Thyroid gland (tissue), 4 donors: Measurements from ENCODE around the gene FBXW5.

Source experiments
- CTCF ChIP-seq, 6 experiments: fragments of 200-600 bp in 3 of 6; fragments of 450-650 bp in 3 of 6; sonication (generic) in 3 of 6; IDR thresholded peaks; one replicate each; pipeline ENCODE4 v1.5.1; 2016 to 2019; ENCODE audit warnings: antibody characterized with exemption in 6 of 6, mild to moderate bottlenecking in 2 of 6, inconsistent platforms in 1 of 6, moderate library complexity in 1 of 6
- POLR2A ChIP-seq, 2 donors: fragments of 450-650 bp; IDR thresholded peaks; one replicate each; pipeline ENCODE4 v1.6.1; 2017; ENCODE audit warnings: antibody characterized with exemption in 2 of 2, mild to moderate bottlenecking in 2 of 2, moderate library complexity in 1 of 2

DNA sequence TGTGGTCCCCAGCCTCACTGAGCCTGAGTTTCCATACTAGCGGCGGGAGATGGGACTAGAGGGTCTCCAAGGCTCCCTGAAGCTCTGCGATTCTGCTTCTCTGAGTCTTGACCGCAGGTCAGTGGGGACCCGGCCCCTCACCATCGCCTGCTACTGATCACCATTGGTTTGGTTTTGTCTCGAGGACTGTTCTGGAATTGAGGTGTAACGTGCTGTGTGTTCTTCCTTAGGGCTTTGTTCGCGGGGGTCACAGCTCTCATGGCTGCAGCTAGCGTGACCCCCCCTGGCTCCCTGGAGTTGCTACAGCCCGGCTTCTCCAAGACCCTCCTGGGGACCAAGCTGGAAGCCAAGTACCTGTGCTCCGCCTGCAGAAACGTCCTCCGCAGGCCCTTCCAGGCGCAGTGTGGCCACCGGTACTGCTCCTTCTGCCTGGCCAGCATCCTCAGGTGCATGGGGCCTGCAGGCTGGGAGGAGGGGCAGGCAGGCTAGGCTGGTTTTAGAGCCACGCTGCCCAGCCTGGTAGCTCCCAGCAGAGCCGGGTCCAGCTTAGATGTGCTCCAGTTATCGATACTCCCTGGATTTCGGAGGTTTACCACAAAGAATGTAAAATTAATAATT lies 45.9 kb downstream of the FBXW5 start:
- TF ChIP-seq POLR2A (IDR thresholded peaks at IDR 0.05), result no peak
- no peak for TF ChIP-seq CTCF (IDR thresholded peaks at IDR 0.05)
